HG03039 (cell line): ENCODE data around the gene GRIA3.
"Not testable (repeated sequence)": the region's sequence is repeated elsewhere in the genome, so short reads cannot be mapped to it uniquely, and the experiment has no call there.

Experiments
- ATAC-seq: cut with Tn5 transposase; IDR thresholded peaks from one replicate; pipeline ENCODE4 v1.9.1; 2021; ENCODE audit warnings: mild to moderate bottlenecking, moderate library complexity; ENCODE audit not compliant: unreplicated experiment

Gene GRIA3

DNA sequence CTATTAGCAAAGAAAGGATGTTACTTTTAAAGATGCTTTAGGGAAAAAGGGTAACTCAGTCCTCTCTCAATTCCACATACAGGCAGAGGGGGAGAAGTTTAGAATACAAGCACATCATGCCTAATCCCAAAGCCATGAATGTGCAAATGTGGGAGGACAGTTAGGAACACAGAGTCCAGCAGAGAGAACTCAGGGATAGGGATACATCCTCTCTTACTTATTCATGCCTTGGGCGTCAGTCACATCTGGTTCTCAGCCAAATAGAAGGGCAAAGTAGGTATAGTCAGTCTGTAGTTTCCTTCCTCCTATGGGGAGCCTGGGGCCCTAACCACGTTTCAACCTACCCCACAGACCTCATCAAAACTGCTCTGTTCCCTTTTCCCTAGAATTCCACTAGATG lies 87.8 kb downstream of the GRIA3 start:
- ATAC-seq: no peak

DNA sequence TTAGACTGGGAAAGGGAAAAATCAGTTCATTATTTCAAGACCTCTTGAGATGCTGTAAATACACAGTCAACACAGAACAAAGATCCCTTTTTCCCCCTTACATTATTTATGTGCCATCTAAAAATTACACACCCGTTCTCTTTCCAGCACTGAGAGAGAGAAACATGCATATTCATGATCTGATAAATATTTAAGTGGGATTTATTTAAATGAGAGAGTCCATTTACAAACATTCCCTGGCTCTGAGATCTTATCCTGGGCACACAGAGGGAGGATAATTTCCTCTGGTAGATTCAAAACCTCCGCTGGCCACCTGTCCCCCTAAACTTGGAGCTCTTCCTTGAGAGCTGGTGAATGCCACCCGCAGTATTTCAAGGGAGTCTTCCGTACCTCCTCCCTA lies 88.6 kb downstream of the GRIA3 start:
- no peak for ATAC-seq

DNA sequence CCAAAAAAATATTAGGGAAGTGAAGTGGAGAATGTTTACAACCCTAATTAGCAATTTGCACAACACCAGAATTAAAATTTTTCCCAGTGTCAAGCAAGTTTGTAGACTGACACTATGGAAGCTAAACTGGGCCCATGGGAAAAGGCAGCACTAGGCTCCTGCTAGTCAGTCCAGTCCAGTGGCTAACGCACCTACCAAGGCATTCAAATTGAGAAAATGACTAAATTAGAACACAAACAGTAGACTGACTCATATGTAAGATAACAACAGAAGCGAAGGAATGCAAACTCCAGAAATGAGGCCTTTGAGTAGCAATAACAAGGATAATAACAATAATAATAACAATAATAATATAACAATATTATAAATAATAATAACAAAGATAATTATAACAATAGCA lies 90.7 kb downstream of the GRIA3 start:
- no peak for ATAC-seq

DNA sequence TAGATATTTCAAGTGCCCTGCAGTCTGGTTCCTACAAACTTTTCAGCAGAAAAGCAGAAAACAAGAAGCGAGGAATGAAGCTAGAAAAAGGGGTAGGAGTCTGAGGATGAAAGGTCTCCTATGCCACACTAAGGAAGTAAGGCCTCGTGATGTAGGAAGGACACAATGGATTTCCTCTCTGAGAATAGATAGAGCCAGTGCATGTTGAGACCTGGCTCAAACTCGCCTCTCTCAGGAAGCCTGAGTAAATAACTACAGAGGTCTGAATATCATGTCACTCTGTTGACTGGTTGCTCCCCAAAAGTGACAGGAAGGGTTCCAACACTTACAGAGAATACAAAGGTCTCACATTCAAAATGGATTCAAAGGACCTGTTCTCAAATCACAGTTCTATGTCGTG lies 93.3 kb downstream of the GRIA3 start:
- ATAC-seq: no peak

DNA sequence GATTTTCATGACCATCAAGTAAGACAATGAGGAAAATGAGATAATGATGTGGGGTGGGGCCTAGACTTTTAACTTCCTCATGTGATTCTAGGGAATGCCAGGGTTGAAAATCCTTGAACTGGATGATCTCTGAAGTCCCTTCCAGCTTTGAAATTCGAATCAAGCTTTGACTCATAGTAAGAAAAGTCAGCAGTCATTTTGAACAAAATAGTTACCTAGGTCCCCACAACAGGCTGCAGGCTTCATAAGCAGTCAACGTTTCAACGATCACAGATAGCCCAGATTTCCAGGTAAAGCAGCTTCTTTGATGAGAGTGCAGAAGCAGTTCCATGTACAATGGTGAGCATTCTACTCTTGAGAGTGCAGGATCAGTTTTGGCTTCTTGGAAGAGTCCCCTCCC lies 93.7 kb downstream of the GRIA3 start:
- no peak for ATAC-seq

DNA sequence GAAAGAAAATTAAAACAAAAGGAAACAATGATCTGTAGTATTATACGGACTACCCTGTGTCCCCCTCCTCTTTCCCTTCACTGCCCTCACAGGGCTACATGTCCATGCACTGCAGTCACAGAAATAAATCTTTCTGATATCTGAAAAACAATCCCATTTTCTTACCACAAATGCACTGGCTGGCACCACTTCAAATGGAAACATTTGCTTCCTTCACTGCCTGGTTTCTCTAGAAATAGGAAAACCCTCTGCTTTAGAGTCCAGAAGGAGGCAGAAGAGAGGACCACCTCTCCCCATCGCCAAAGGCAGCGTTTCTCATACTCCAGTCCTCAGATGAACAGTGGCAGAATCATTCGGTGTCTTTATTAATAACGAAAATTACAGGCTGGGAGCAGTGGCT lies 98.2 kb downstream of the GRIA3 start:
- no peak for ATAC-seq

DNA sequence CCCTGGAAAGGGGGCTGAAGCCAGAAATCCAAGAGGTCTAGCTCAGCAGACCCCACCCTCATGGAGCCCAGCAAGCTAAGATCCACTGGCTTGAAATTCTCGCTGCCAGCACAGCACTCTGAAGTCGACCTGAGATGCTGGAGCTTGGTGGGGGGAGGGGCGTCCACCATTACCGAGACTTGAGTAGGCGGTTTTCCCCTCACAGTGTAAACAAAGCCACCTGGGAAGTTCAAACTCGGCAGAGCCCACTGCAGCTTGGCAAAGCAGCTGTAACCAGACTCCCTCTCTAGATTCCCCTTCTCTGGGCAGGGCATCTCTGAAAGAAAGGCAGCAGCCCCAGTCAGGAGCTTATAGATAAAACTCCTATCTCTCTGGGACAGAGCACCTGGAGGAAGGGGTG lies 99.3 kb downstream of the GRIA3 start:
- ATAC-seq: not testable (repeated sequence)

DNA sequence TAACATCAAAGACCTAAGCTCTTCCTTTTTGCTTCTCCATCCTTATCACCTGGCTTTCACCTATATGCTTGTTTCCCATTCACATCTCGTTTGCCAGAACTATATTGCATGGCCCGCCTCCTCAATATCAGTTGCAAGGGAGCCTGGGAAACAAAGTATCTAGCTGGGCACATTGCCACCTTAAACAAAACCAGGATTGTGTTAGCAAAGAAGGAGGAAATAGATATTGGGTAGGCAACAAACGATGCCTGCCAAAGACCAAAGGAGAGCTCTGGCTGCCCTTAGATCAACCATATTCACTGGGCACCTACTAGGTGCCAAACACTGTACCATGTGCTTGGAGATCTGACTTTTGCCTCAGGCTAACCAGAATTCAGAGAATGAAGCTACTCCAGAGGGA lies 107.5 kb downstream of the GRIA3 start:
- ATAC-seq: no peak

DNA sequence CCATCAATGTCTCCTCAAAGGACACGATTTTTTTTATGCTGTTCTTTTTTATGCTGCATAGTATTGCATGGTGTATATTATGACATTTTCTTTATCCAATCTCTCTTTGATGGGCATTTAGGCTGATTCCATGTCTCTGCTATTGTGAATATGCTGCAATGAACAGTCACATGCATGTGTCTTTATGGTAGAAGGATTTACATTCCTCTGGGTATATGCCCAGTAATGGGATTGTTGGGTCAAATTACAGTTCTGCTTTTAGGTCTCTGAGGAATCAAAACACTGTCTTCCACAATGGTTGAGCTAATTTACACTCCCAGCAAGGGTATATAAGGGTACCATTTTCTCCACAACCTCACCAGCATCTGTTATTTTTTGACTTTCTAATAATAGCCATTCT lies 113.9 kb downstream of the GRIA3 start:
- ATAC-seq: no peak

DNA sequence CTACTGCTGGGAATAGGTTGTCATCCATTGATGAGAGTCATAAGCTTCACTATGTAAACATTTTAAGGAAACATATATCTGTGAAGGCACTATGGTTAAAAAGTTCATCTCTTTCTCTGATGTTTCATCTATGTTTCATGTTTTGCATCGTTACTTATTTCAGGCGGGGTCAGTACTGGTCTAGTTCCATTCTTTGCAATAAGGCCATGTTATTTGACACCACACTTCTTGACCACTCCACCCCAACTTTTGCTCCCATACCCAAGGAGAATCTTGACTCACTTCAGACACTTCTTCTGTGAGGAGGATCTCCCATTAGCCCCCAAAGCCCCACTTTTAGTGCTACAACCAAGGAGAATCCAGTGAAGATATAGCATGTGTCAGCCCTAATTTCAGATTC lies 119.4 kb downstream of the GRIA3 start:
- ATAC-seq: no peak

DNA sequence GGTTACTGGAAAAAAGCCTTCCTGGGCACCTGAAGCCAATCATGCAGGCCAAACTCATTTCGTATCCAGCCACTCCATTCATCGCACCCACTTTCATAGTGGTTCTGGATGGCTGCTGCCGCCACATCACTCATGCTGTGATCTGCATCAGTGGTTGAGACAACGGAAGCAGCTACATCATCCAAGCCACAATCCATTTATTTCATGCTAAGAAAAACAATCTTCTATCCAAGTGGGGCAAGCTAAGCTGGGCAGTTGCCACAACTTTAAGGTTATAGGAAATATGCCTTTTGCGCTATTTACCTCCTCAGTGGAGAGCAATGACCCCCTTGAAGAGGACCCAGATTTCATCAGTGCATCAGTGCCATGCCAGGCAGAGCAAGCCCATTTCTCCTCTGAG lies 124.6 kb downstream of the GRIA3 start:
- no peak for ATAC-seq

DNA sequence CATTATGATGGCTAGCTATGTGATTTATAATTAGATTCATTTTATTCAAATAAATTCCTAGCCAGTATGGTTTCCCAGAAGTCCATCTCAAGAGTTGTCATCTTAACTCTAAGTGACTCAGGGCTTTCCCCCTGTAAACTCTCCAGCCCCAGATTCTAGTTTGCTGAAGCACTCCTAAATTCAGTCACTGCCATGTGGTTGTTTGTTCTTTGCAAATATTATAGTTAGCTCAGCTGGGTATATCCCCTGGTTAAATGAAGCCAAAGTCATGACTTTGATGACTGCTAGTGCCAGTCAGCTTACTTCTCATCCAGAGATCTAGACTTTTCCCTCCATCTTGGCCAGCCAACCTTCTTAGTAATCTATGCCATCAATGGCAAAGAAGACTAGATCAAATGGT lies 126.0 kb downstream of the GRIA3 start:
- ATAC-seq: no peak

DNA sequence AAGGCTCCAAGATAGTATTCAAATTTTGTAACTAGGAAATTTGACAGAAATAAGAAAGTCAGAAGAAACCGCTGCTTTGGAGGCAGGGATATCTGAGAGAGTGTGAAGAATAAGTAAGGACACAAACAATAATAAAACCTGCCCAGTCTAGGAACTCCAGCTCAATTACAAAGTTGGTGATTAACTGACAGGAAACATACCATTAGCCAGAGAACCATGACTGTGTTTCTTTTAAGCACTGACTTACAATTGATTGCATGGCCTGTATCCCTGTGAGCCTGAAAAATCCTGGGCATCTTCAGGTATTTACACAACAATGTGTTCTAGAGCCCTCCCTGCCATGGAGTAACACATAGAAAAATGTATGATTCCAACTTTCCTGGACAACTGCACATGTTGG lies 127.4 kb downstream of the GRIA3 start:
- ATAC-seq: no peak

DNA sequence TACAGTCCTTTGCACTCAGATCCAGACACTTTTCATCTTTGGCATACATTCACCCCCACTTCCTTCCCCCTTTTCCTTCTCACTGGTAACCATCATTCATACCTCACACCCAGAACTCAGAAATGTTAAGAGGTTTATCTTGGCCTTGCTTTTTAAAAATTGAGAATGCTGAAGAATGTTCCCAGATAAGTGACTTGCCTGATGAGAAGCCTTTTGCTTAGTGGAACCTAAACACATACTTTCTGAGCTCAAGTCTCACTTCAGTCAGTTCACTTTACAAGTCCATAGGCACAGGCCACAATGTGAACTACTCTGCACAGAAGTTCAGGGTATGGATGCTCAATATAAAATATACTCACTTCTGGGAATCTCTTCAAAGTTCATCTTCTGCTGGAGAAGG lies 129.4 kb downstream of the GRIA3 start:
- ATAC-seq: no peak

DNA sequence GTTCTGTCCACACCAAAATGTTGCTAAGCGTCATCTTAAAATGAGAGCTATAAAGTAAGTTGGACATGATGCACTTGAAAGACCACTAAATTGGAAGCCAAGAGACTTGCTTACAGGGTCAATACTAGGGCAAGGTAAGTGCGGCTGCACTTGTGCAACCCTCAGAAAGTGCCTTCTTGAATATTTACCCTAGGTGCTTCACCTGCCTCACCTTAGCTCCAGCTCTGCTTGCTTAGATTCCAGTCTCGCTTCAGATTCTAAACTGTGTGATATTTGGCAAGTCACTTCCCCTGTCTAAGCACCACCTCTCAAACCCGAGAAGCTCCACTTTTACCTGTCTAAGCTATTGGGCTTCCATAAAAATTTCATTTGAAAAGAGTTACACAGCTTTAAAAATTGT lies 136.5 kb downstream of the GRIA3 start:
- ATAC-seq: no peak

DNA sequence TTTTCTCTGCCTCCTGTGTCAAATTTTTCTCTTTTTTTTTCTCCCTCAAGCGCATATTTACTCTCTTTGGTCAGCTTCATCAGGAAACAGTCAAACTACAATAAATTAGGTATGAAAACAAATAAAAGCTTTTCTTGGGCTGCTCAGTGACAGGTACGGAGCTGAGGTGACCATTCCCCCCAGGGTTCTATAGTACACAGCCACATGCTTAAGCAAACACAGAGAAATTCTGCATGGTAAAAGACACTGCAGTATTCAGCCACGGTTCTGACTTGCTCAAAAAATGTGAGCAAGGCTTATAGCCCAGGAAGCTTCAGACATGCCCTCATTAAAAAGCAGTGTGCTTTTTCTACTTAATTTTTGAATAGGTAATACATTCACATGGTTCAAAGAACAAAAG lies 138.5 kb downstream of the GRIA3 start:
- ATAC-seq: no peak

DNA sequence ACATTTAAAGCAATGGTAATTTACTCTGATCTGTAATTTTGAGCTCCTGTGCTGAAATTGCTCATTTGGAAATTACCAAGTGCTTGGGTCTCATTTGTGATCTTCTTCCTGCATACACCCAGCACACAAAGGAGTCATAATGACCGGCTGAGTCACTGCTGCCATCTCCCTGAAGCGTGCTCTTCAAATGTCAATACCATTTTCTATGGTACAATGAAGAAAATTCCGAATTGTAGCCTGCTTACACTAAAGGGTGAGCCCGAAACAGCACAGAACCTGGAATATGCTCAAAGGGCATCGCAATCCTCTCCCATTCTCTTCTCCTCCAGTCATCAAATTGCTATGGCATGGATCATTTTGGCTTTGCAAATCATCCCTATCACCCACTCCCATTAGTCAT lies 140.5 kb downstream of the GRIA3 start:
- peak; percentile 85 for ATAC-seq

DNA sequence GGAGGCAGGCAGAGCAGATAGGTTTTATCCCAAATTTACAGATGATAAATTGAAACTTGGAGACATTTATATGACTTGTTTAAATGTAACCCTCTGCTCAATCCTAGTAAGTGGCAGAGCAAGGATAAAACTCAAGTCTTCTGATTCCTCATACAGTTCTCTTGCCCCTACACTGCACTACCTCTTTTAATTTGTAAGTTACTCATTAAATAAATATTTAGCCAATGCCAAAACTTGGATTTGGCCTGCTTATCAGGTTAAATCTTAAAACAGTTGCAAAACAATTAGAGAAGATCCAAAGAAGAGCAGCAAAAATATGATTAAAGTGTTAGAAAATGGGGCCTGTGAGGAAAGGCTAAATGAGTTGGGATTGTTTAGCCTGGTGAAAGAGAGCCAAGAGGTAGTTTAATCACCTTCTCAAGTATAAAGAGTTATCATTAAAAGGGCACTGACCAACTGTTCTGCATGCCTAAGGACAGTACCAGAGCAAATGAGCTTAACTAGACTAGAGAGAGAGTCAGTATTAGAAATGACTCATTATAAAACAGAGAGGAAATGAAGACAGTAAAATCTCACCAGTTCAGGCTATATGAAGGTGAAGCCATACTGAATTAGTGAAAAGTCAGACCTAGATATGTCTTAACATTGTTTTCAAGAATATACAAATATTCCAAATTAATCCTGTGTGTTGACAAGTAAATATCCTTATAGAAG lies 146.3 kb downstream of the GRIA3 start:
- peak; percentile 82 for ATAC-seq

DNA sequence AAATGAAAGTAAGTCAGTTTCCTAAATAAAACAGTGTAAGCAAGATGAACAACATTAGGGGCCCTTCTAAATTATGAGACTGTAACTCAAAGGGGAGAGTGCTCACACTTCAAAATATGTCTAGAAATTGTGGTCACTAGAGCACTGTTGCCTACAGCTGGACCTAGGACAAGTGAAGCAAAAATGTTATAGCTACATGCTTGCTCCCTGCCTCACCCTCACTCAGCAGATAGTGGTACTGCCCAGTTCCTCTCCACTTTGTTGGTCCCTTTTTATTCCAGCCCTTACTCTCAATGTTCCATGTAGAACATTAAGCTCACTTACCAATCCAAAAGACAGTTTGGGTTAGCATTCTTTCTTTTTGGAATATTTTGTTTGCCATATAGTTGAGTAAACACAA lies 147.3 kb downstream of the GRIA3 start:
- ATAC-seq: no peak

DNA sequence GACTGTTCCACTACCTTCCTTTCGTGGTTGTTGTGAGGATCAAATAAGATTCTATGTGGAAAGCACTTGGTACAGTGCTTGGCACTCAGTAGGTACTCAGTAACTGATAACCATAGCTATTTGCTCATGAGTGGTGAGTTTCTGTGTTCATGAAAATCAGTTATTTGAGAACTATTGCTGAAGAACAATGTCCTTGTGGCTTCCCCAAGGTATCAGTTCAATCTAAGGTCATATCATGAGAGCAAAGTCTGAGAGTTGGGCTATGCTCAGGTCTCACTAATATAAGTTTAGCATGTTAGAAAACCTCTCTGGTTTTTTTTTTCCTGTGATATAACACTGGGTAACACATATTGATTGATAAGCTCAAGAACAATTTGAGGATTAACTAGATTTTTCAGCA lies 147.8 kb downstream of the GRIA3 start:
- ATAC-seq: no peak

DNA sequence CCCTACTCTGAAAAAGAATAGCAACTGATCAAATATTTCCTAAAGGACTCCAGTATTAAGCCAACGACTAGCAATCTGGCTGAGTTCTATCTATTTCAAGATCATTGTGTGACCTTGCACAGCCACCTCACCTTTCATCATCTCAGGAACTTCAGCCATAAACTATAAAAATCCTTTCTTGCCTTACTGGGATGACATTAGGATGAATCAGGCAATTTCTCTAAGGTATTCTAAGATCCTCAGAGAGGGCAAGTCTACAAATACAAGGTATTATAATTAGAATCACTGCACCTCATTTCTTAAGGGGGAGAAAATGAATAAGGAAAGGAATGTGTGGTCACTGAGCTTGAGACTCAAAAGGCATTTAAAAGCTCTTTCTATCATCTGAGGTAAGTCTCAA lies 152.6 kb downstream of the GRIA3 start:
- ATAC-seq: no peak

DNA sequence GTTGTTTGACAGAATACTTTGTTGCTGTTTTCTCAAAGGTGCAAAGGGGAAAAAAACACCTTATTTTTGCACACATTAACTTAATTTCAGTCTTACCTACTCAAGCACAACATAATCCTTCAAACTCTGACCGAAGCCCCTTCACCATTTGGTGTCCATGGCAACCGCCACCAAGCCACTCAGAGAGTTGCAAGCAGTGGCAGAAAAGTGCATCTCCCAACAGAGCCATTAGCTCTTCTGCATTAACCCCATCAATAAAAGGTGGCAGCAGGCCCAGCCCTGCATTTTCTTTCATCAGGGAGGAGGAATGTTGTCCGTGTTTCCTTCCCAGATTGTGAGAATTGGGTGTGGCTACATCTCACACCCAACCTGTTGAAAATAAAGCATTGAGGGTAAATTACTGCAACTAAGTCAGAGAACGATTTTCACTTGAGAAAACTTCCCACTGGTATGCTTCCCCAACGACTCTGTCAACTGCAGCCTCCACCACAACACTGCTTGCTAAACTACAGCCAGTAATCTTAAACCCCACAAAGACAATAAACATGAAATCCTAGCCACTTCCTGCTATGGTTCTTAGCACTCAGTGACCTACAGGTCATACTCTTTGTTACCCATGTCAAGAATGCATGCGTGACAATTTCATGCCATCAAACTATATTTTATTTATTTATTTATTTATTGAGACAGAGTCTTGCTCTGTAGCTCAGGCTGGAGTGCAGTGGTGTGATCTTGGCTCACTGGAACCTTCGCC lies 154.0 kb downstream of the GRIA3 start:
- ATAC-seq: no peak
